Measurements from ENCODE around the gene NUBPL.

DNA sequence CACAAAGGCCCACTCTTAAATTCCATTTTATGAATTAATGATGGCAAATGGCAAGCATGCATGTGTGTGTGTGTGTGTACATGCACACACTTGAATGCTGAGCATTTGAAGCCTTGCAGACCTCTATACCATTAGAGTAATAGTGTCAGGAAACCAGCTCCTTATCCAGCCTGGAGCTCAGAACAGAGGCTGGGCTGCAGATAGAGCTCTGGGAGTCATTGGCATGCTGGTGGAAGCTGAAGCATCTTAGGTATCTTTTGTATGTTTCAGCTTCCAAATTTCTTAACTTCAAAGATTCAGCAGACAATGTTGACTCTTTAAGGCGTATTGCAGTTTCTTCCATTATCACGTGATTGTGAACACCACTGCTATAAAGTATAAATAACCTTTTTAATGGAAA is 323.0 kb downstream of the NUBPL start:
- TF ChIP-seq, protein P1, sequence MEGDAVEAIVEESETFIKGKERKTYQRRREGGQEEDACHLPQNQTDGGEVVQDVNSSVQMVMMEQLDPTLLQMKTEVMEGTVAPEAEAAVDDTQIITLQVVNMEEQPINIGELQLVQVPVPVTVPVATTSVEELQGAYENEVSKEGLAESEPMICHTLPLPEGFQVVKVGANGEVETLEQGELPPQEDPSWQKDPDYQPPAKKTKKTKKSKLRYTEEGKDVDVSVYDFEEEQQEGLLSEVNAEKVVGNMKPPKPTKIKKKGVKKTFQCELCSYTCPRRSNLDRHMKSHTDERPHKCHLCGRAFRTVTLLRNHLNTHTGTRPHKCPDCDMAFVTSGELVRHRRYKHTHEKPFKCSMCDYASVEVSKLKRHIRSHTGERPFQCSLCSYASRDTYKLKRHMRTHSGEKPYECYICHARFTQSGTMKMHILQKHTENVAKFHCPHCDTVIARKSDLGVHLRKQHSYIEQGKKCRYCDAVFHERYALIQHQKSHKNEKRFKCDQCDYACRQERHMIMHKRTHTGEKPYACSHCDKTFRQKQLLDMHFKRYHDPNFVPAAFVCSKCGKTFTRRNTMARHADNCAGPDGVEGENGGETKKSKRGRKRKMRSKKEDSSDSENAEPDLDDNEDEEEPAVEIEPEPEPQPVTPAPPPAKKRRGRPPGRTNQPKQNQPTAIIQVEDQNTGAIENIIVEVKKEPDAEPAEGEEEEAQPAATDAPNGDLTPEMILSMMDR (IDR thresholded peaks at IDR 0.05; ENCODE audit: low read length): no peak
- TF ChIP-seq EZH2 (optimal IDR thresholded peaks at IDR 0.05; ENCODE audit: low read depth, low read length): no peak

Data from MM.1S (cell line).